IMR-90 (cell line): ENCODE results near the gene ABCC4. TPM values are rescaled to one million over a fixed set of nuclear protein-coding genes. Genes with fewer than 3 reads are reported as not detected.

Experiments used
- ATAC-seq: fragments of 200-7000 bp; cut with Tn5 transposase; 2 replicates; pipeline ENCODE4 v1.9.1; 2020; ENCODE audit warnings: low read depth, mild to moderate bottlenecking, moderate library complexity
- BruUV-seq: library from RNA; stranded (reverse); fragments of 400-500 nt; replicated peaks from 2 replicates; lab custom pipeline; 2021; lab: Mats Ljungman, UMichigan
- CTCF ChIA-PET: fragments of 300-600 bp; formaldehyde crosslinking; extraction: SDS; loops from one replicate; lab custom pipeline; 2021; ENCODE audit warnings: antibody characterized with exemption; lab: Yijun Ruan, JAX
- POLR2A ChIA-PET: fragments of 300-600 bp; sonication (Branson Sonifier 250); formaldehyde crosslinking; loops from one replicate; lab custom pipeline; 2022; ENCODE audit warnings: antibody characterized with exemption; ENCODE audit not compliant: unreplicated experiment; lab: Charles Lee
- DNase-seq: peaks from one replicate; pipeline ENCODE4 v3.0.0; 2013
- H2AFZ ChIP-seq: replicated peaks from 2 replicates; pipeline ENCODE3; 2013; ENCODE audit warnings: low read length, mild to moderate bottlenecking; ENCODE audit not compliant: poor library complexity
- H2AK5ac ChIP-seq: 2 replicates; pipeline ENCODE4 v1.6.1; 2013; ENCODE audit warnings: low read depth, low read length, inconsistent platforms
- H2AK9ac ChIP-seq: replicated peaks from 2 replicates; pipeline ENCODE3; 2013; ENCODE audit warnings: mild to moderate bottlenecking, low read depth, low read length, moderate library complexity; ENCODE audit not compliant: poor library complexity
- H2BK120ac ChIP-seq: 2 replicates; pipeline ENCODE4 v1.6.1; 2013; ENCODE audit warnings: low read depth, low read length, inconsistent platforms
- H2BK15ac ChIP-seq: 3 replicates; pipeline ENCODE4 v1.6.1; 2013; ENCODE audit warnings: low read depth, low read length, inconsistent platforms
- H2BK20ac ChIP-seq: 2 replicates; pipeline ENCODE4 v1.6.1; 2013; ENCODE audit warnings: low read depth, mild to moderate bottlenecking, inconsistent platforms, low read length, moderate library complexity
- H2BK5ac ChIP-seq: 2 replicates; pipeline ENCODE4 v1.6.1; 2013; ENCODE audit warnings: mild to moderate bottlenecking, low read depth, low read length, inconsistent platforms; ENCODE audit not compliant: poor library complexity, severe bottlenecking
- H3K14ac ChIP-seq: replicated peaks from 2 replicates; pipeline ENCODE4 v1.6.1; 2013; ENCODE audit warnings: low read depth, low read length, inconsistent platforms
- H3K18ac ChIP-seq: 2 replicates; pipeline ENCODE4 v1.6.1; 2013; ENCODE audit warnings: low read depth, low read length, control low read depth
- H3K23ac ChIP-seq: 2 replicates; pipeline ENCODE4 v1.6.1; 2013; ENCODE audit warnings: low read depth, low read length, inconsistent platforms
- H3K27ac ChIP-seq: 2 replicates; pipeline ENCODE4 v1.5.1; 2013; ENCODE audit warnings: mild to moderate bottlenecking, control low read depth, low read length; ENCODE audit not compliant: insufficient read depth
- H3K27me3 ChIP-seq: 2 replicates; pipeline ENCODE4 v1.6.1; 2013; ENCODE audit warnings: low read length; ENCODE audit not compliant: control insufficient read depth, insufficient read depth
- H3K36me3 ChIP-seq: 2 replicates; pipeline ENCODE4 v1.6.1; 2013; ENCODE audit warnings: low read length, mixed read lengths; ENCODE audit not compliant: control insufficient read depth, insufficient read depth
- H3K4ac ChIP-seq: 2 replicates; pipeline ENCODE4 v1.6.1; 2013; ENCODE audit warnings: low read depth, low read length, inconsistent platforms
- H3K4me1 ChIP-seq: 2 replicates; pipeline ENCODE4 v1.6.1; 2013; ENCODE audit warnings: low read length, mixed read lengths; ENCODE audit not compliant: control insufficient read depth, insufficient read depth
- H3K4me2 ChIP-seq: 2 replicates; pipeline ENCODE4 v1.6.1; 2013; ENCODE audit warnings: low read depth, mild to moderate bottlenecking, control low read depth, low read length, moderate library complexity
- H3K4me3 ChIP-seq: 2 replicates; pipeline ENCODE4 v1.5.1; 2013; ENCODE audit warnings: low read depth, mild to moderate bottlenecking, control low read depth, low read length, moderate library complexity; ENCODE audit not compliant: insufficient read depth
- H3K56ac ChIP-seq: 2 replicates; pipeline ENCODE4 v1.6.1; 2013; ENCODE audit warnings: low read length, inconsistent platforms; ENCODE audit not compliant: insufficient read depth; ENCODE audit errors: extremely low read depth
- H3K79me1 ChIP-seq, 2 experiments: 2 replicates each; pipeline ENCODE4 v1.6.1; 2013; ENCODE audit warnings: low read length in 2 of 2, inconsistent platforms in 1 of 2, low read depth in 1 of 2
- H3K9ac ChIP-seq: 2 replicates; pipeline ENCODE4 v1.6.1; 2013; ENCODE audit warnings: low read depth, low read length, control low read depth
- H3K9me1 ChIP-seq: 2 replicates; pipeline ENCODE4 v1.6.1; 2013; ENCODE audit warnings: low read length, inconsistent platforms; ENCODE audit not compliant: insufficient read depth
- H3K9me3 ChIP-seq: 2 replicates; pipeline ENCODE4 v1.6.1; 2013; ENCODE audit warnings: low read length; ENCODE audit not compliant: control insufficient read depth, insufficient read depth
- H4K20me1 ChIP-seq: 2 replicates; pipeline ENCODE4 v1.6.1; 2013; ENCODE audit warnings: low read length, inconsistent platforms; ENCODE audit not compliant: insufficient read depth
- H4K5ac ChIP-seq: 2 replicates; pipeline ENCODE4 v1.6.1; 2013; ENCODE audit warnings: mild to moderate bottlenecking, low read depth, low read length, control low read depth
- H4K8ac ChIP-seq, 2 experiments: 2 replicates each; pipeline ENCODE4 v1.6.1; 2013; ENCODE audit warnings: low read depth in 2 of 2, low read length in 2 of 2, control low read depth in 1 of 2, inconsistent platforms in 1 of 2
- H4K91ac ChIP-seq: 2 replicates; pipeline ENCODE4 v1.6.1; 2013; ENCODE audit warnings: low read depth, low read length, inconsistent platforms; ENCODE audit not compliant: insufficient read depth
- BHLHE40 ChIP-seq: fragments of 150-350 bp; IDR thresholded peaks from 2 replicates; pipeline ENCODE4 v1.6.1; 2016; ENCODE audit warnings: mild to moderate bottlenecking, low read depth, low read length
- CEBPB ChIP-seq: IDR thresholded peaks from 2 replicates; pipeline ENCODE4 v1.6.1; 2012; ENCODE audit warnings: low read depth, low read length, improper control_type of control experiment
- CHD1 ChIP-seq: IDR thresholded peaks from 2 replicates; pipeline ENCODE4 v1.6.1; 2012; ENCODE audit warnings: low read depth, low read length, improper control_type of control experiment
- CTCF ChIP-seq: conservative IDR thresholded peaks from 2 replicates; pipeline ENCODE4 v1.5.1; 2012; ENCODE audit warnings: mild to moderate bottlenecking, low read depth, low read length, improper control_type of control experiment
- FOS ChIP-seq: fragments of 150-350 bp; IDR thresholded peaks from 2 replicates; pipeline ENCODE4 v1.6.1; 2016; ENCODE audit warnings: low read depth, low read length
- MAFK ChIP-seq: IDR thresholded peaks from 2 replicates; pipeline ENCODE4 v1.6.1; 2012; ENCODE audit warnings: low read depth, low read length, improper control_type of control experiment
- MAZ ChIP-seq: IDR thresholded peaks from 2 replicates; pipeline ENCODE4 v1.6.1; 2012; ENCODE audit warnings: low read depth, mild to moderate bottlenecking, low read length, improper control_type of control experiment, moderate library complexity, borderline replicate concordance
- MXI1 ChIP-seq: IDR thresholded peaks from 2 replicates; pipeline ENCODE4 v1.6.1; 2012; ENCODE audit warnings: low read depth, mild to moderate bottlenecking, low read length, moderate library complexity, borderline replicate concordance
- NFE2L2 ChIP-seq: fragments of 150-350 bp; IDR thresholded peaks from 2 replicates; pipeline ENCODE4 v1.6.1; 2016; ENCODE audit warnings: low read depth, mild to moderate bottlenecking, low read length
- POLR2A ChIP-seq: IDR thresholded peaks from 2 replicates; pipeline ENCODE4 v1.6.1; 2012; ENCODE audit warnings: mild to moderate bottlenecking, low read depth, low read length
- RAD21 ChIP-seq: IDR thresholded peaks from 2 replicates; pipeline ENCODE4 v1.6.1; 2012; ENCODE audit warnings: low read length, improper control_type of control experiment
- RCOR1 ChIP-seq: IDR thresholded peaks from 2 replicates; pipeline ENCODE4 v1.6.1; 2012; ENCODE audit warnings: mild to moderate bottlenecking, low read length, improper control_type of control experiment; ENCODE audit not compliant: insufficient replicate concordance
- RFX5 ChIP-seq: IDR thresholded peaks from 2 replicates; pipeline ENCODE4 v1.8.0; 2012; ENCODE audit warnings: low read depth, mild to moderate bottlenecking, low read length, moderate library complexity
- SMC3 ChIP-seq: fragments of 150-350 bp; IDR thresholded peaks from 2 replicates; pipeline ENCODE4 v1.6.1; 2016; ENCODE audit warnings: low read depth, mild to moderate bottlenecking, antibody characterized with exemption, low read length, moderate library complexity
- WGBS, 2 experiments: methylation state at CpG; one replicate each; pipeline versions ENCODE4 v1.1.5 to v1.1.7; 2013; ENCODE audit warnings: missing lambda C conversion rate in 2 of 2; ENCODE audit not compliant: insufficient read length in 1 of 2; ENCODE audit errors: extremely low coverage in 2 of 2; 5-methylcytosine and 5-hydroxymethylcytosine counted together
- dilution Hi-C: fragments of 300-500 bp; cut with HindIII; formaldehyde crosslinking; loops from one replicate; pipeline ENCODE4 v1.14.3; 2018; ENCODE audit warnings: low sequenced_read_pairs; ENCODE audit not compliant: unreplicated experiment
- in situ Hi-C: fragments of 300-500 bp; cut with MboI; formaldehyde crosslinking; loops from 3 replicates; pipeline ENCODE4 v1.14.3; 2019; ENCODE audit warnings: low sequenced_read_pairs, inconsistent platforms, mixed read lengths
- intact Hi-C: fragments of 100-400 bp; cut with micrococcal nuclease; formaldehyde crosslinking; loops from 2 replicates; pipeline ENCODE4 v1.10.0; 2022
- polyA plus RNA-seq, 3 experiments: library from polyadenylated mRNA; depleted of rRNA; stranded (reverse); fragments of >200 nt; gene quantifications; 2 replicates each; pipeline ENCODE4 v1.2.3, GENCODE V29; 2012; ENCODE audit warnings: low replicate concordance in 1 of 3
- total RNA-seq: library from RNA; depleted of rRNA; stranded (reverse); fragments of >200 nt; gene quantifications from 2 replicates; pipeline ENCODE4 v1.2.3, GENCODE V29; 2012
- TF ChIP-seq, protein P1 (sequence below): fragments of 150-350 bp; IDR thresholded peaks from 2 replicates; pipeline ENCODE4 v1.6.1; 2016; ENCODE audit warnings: low read depth, mild to moderate bottlenecking, low read length, moderate library complexity, borderline replicate concordance
- TF ChIP-seq, protein P2 (sequence below): fragments of 150-350 bp; IDR thresholded peaks from 2 replicates; pipeline ENCODE4 v1.6.1; 2017; ENCODE audit warnings: mild to moderate bottlenecking, antibody characterized with exemption, low read length, low read depth

ABCC4 gene
- total and polyA plus RNA-seq, 2 of the 4 experiments (the other 2 are of a cell fraction) = 16.6 to 41.4 TPM

- H4K8ac ChIP-seq = no peak overlapping the region
- H3K27ac ChIP-seq = no peak overlapping the region
- intact Hi-C loops (no loop called here), in situ Hi-C loops (no loop called here), dilution Hi-C loops (no loop called here)
- no peak overlapping the region for H4K91ac ChIP-seq
- no peak overlapping the region for H4K5ac ChIP-seq
- H2AK5ac ChIP-seq = no peak overlapping the region
- TF ChIP-seq FOS (no peak), NFE2L2 (no peak), CEBPB (no peak), RAD21 (no peak), POLR2A (no peak), RCOR1 (no peak), MXI1 (no peak), RFX5 (no peak), MAFK (no peak), CHD1 (no peak), CTCF (no peak), MAZ (no peak), SMC3 (no peak), BHLHE40 (no peak)
- TF ChIP-seq, protein P1, sequence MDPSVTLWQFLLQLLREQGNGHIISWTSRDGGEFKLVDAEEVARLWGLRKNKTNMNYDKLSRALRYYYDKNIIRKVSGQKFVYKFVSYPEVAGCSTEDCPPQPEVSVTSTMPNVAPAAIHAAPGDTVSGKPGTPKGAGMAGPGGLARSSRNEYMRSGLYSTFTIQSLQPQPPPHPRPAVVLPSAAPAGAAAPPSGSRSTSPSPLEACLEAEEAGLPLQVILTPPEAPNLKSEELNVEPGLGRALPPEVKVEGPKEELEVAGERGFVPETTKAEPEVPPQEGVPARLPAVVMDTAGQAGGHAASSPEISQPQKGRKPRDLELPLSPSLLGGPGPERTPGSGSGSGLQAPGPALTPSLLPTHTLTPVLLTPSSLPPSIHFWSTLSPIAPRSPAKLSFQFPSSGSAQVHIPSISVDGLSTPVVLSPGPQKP = no peak
- TF ChIP-seq, protein P2, sequence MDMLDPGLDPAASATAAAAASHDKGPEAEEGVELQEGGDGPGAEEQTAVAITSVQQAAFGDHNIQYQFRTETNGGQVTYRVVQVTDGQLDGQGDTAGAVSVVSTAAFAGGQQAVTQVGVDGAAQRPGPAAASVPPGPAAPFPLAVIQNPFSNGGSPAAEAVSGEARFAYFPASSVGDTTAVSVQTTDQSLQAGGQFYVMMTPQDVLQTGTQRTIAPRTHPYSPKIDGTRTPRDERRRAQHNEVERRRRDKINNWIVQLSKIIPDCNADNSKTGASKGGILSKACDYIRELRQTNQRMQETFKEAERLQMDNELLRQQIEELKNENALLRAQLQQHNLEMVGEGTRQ = no peak
- H3K4me3 ChIP-seq = no peak overlapping the region
- H2AK9ac ChIP-seq = no peak overlapping the region
- H2BK20ac ChIP-seq = no peak overlapping the region
- no peak overlapping the region for H3K23ac ChIP-seq
- H3K18ac ChIP-seq = no peak overlapping the region
- no peak overlapping the region for H3K56ac ChIP-seq
- H3K4me1 ChIP-seq = no peaks in the 10 kb centered on the region
- DNase-seq (no peak), ATAC-seq (no peak)
- peaks cover 0 to 11% of the 10 kb centered on the region in 2 experiments; a peak in 2 of 4 replicates for H3K79me1 ChIP-seq
- H2BK5ac ChIP-seq = no peak overlapping the region
- BruUV-seq = no TSS peak
- no peaks in the 10 kb centered on the region for H4K20me1 ChIP-seq
- no peak overlapping the region for H2BK15ac ChIP-seq
- ChIA-PET CTCF (no interaction called here), POLR2A (no interaction called here)
- H3K9me1 ChIP-seq = peaks cover 3% of the 10 kb centered on the region
- no peak overlapping the region for H3K9ac ChIP-seq
- no CpG with 5 or more reads among the region's 2 CpGs for WGBS, 2 experiments
- H3K4me2 ChIP-seq = no peak overlapping the region
- no peak overlapping the region for H3K14ac ChIP-seq
- H3K9me3 ChIP-seq = no peaks in the 10 kb centered on the region
- H2BK120ac ChIP-seq = no peak overlapping the region
- no peak overlapping the region for H3K4ac ChIP-seq
- H3K36me3 ChIP-seq = peaks cover 27% of the 10 kb centered on the region
- no peak overlapping the region for H2AFZ ChIP-seq
- no peaks in the 10 kb centered on the region for H3K27me3 ChIP-seq
Observed at GRCh38 chr13:95111608-95112007, 189.6 kb downstream of the ABCC4 start.
